ENCODE measurements around the gene LIMA1. TPM values are rescaled to one million over a fixed set of nuclear protein-coding genes. Genes with fewer than 3 reads are reported as not detected.
"Not testable (repeated sequence)": the region's sequence is repeated elsewhere in the genome, so short reads cannot be mapped to it uniquely, and the experiment has no call there.

The LIMA1 gene
- polyA plus RNA-seq, 1 donor from 2014 or later: 4.4 TPM

DNA sequence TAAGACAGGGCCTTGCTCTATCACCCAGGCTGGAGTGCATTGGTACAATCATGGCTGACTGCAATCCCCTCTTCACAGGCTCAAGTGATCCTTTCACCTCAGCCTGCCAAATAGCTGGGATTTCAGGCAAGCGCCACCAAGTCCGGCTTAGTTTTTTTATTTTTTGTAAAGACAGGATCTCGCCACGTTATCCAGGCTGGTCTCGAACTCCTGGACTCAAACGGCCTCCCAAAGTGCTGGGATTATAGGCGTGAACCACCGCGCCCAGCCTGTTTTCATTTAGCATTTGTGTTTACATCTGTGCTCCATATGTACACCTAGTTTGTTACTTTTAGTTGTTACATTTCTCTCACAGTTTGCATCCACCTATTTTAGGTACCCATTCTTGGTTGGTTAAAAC is 32.5 kb upstream of the LIMA1 start:
- no peak overlapping the region for H3K4me3 ChIP-seq (ENCODE audit: low read length)
- no peak overlapping the region for H3K4me2 ChIP-seq (ENCODE audit: low read length)
- no peaks in the 10 kb centered on the region for H3K27me3 ChIP-seq (ENCODE audit: insufficient read depth, low read depth, low read length)
- no peaks in the 10 kb centered on the region for H3F3A ChIP-seq (ENCODE audit: insufficient read depth, low read length, poor library complexity, severe bottlenecking)
- H4K20me1 ChIP-seq (ENCODE audit: insufficient read depth): no peaks in the 10 kb centered on the region
- H3K9me2 ChIP-seq (ENCODE audit: insufficient read depth, low read length): no peaks in the 10 kb centered on the region
- no peaks in the 10 kb centered on the region for H3K79me2 ChIP-seq (replicated peaks; ENCODE audit: insufficient read depth, low read length)
- no peak overlapping the region for H3K9ac ChIP-seq (ENCODE audit: low read length)
- H3K9me3 ChIP-seq (ENCODE audit: low read length): no peaks in the 10 kb centered on the region
- no peak overlapping the region for H3K27ac ChIP-seq (ENCODE audit: low read length)
- H2AFZ ChIP-seq (ENCODE audit: low read depth, low read length): no peak overlapping the region
- H3K36me3 ChIP-seq (ENCODE audit: insufficient read depth, low read length): no peaks in the 10 kb centered on the region
- TF ChIP-seq POLR2AphosphoS5 (IDR thresholded peaks at IDR 0.05) (no peak), TAF1 (IDR thresholded peaks at IDR 0.05; ENCODE audit: low read depth) (no peak), EZH2 (IDR thresholded peaks at IDR 0.05; ENCODE audit: borderline replicate concordance, insufficient read depth, low read length, poor library complexity, severe bottlenecking) (no peak), REST (IDR thresholded peaks at IDR 0.05; ENCODE audit: borderline replicate concordance) (no peak), EP300 (conservative IDR thresholded peaks at IDR 0.05; ENCODE audit: poor library complexity, severe bottlenecking) (no peak), MXI1 (conservative IDR thresholded peaks at IDR 0.05; ENCODE audit: poor library complexity, severe bottlenecking) (no peak), SMC3 (conservative IDR thresholded peaks at IDR 0.05; ENCODE audit: poor library complexity) (no peak), CTCF (IDR thresholded peaks at IDR 0.05; ENCODE audit: poor library complexity, severe bottlenecking) (no peak), RAD21 (conservative IDR thresholded peaks at IDR 0.05) (no peak)

DNA sequence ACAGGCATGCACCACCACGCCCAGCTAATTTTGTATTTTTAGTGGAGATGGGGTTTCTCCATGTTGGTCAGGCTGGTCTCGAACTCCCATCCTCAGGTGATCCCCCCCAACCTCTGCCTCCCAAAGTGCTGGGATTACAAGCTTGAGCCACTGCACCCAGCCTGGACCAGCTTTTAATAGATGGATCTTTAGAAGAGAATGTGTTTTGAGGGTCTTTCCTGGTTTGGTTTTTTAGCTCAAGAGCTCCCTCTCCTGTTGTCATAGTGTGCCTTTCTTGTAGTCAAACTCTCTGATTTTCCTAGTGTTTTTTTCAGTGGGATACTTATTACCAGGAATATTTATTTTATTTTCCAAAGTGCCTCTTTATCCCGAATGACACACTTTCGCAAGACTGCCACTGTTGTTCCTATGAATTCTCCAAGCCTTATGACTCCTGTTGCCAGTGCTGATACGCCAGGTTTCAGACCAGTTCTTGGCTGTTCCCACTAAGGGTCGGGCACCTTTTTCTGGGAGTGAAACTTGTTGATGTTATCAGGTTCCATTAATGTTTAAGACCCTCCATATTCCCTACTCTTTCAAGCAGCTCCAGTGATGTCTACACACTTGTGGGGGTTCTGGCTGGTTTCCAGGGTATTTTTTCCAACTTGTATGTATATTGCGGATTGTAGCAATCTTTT is 31.5 kb upstream of the LIMA1 start:
- Histone ChIP-seq H3K27ac (ENCODE audit: low read length) (no peak overlapping the region), H3K9me3 (ENCODE audit: low read length) (no peaks in the 10 kb centered on the region), H3K9me2 (ENCODE audit: insufficient read depth, low read length) (no peaks in the 10 kb centered on the region), H3K36me3 (ENCODE audit: insufficient read depth, low read length) (no peaks in the 10 kb centered on the region), H4K20me1 (ENCODE audit: insufficient read depth) (no peaks in the 10 kb centered on the region), H2AFZ (ENCODE audit: low read depth, low read length) (no peak overlapping the region), H3K4me2 (ENCODE audit: low read length) (no peak overlapping the region), H3K27me3 (ENCODE audit: insufficient read depth, low read depth, low read length) (no peaks in the 10 kb centered on the region), H3F3A (ENCODE audit: insufficient read depth, low read length, poor library complexity, severe bottlenecking) (no peaks in the 10 kb centered on the region), H3K79me2 (replicated peaks; ENCODE audit: insufficient read depth, low read length) (no peaks in the 10 kb centered on the region), H3K9ac (ENCODE audit: low read length) (no peak overlapping the region), H3K4me3 (ENCODE audit: low read length) (no peak overlapping the region)
- TF ChIP-seq CTCF (IDR thresholded peaks at IDR 0.05; ENCODE audit: poor library complexity, severe bottlenecking) (peak; percentile 63), SMC3 (conservative IDR thresholded peaks at IDR 0.05; ENCODE audit: poor library complexity) (peak; percentile 64), TAF1 (IDR thresholded peaks at IDR 0.05; ENCODE audit: low read depth) (no peak), RAD21 (conservative IDR thresholded peaks at IDR 0.05) (peak; percentile 66), EP300 (conservative IDR thresholded peaks at IDR 0.05; ENCODE audit: poor library complexity, severe bottlenecking) (no peak), REST (IDR thresholded peaks at IDR 0.05; ENCODE audit: borderline replicate concordance) (no peak)

DNA sequence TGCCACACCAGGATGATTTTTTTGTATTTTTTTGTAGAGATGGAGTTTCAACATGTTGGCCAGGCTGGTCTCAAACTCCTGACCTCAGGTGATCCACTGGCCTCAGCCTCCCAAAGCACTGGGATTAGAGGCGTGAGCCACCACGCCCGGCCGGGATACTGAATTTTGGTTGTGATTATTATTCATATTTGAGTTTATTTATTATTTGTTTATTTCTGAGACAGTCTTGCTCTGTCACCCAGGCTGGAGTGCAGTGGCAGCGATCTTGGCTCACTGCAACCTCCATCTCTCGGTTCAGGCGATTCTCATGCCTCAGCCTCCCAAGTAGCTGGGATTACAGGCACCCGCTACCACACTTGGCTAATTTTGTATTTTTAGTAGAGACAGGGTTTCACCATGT is 30.7 kb upstream of the LIMA1 start:
- H2AFZ ChIP-seq (ENCODE audit: low read depth, low read length); H3K27me3 ChIP-seq (ENCODE audit: insufficient read depth, low read depth, low read length); H3F3A ChIP-seq (ENCODE audit: insufficient read depth, low read length, poor library complexity, severe bottlenecking); H3K9me3 ChIP-seq (ENCODE audit: low read length); H3K4me3 ChIP-seq (ENCODE audit: low read length); H3K36me3 ChIP-seq (ENCODE audit: insufficient read depth, low read length); H3K4me2 ChIP-seq (ENCODE audit: low read length); H3K9ac ChIP-seq (ENCODE audit: low read length); H4K20me1 ChIP-seq (ENCODE audit: insufficient read depth); H3K9me2 ChIP-seq (ENCODE audit: insufficient read depth, low read length); H3K79me2 ChIP-seq (replicated peaks; ENCODE audit: insufficient read depth, low read length); H3K27ac ChIP-seq (ENCODE audit: low read length): not testable (repeated sequence)

Measured in neural cell (in vitro differentiated cells).